Neural crest cell (in vitro differentiated cells): ENCODE measurements around the gene HSF4. TPM values are rescaled to one million over a fixed set of nuclear protein-coding genes. Genes with fewer than 3 reads are reported as not detected.

ENCODE experiments used
- DNase-seq: peaks from one replicate; pipeline ENCODE4 v3.0.0; 2021; ENCODE audit warnings: low read depth, mixed read lengths, low spot score
- H3K27ac Mint-ChIP-seq: one replicate; pipeline ENCODE4 v1.8.0; 2021; ENCODE audit warnings: mild to moderate bottlenecking, mixed read lengths; ENCODE audit not compliant: unreplicated experiment
- H3K27me3 Mint-ChIP-seq: 2 replicates; pipeline ENCODE4 v1.8.0; 2021; ENCODE audit warnings: low read depth, mild to moderate bottlenecking, mixed read lengths
- H3K36me3 Mint-ChIP-seq: 2 replicates; pipeline ENCODE4 v1.8.0; 2021; ENCODE audit warnings: low read depth, mild to moderate bottlenecking, mixed read lengths
- H3K4me1 Mint-ChIP-seq: 2 replicates; pipeline ENCODE4 v1.8.0; 2021; ENCODE audit warnings: mixed read lengths
- H3K4me3 Mint-ChIP-seq: one replicate; pipeline ENCODE4 v1.8.0; 2021; ENCODE audit warnings: mild to moderate bottlenecking, mixed read lengths
- H3K9me3 Mint-ChIP-seq: 2 replicates; pipeline ENCODE4 v1.8.0; 2021; ENCODE audit warnings: mixed read lengths
- CTCF ChIP-seq: fragments of 200-600 bp; sonication (generic); conservative IDR thresholded peaks from 2 replicates; pipeline ENCODE4 v1.5.0; 2021; ENCODE audit warnings: antibody characterized with exemption, mild to moderate bottlenecking
- total RNA-seq: library from RNA; stranded (reverse); gene quantifications from 2 replicates; pipeline ENCODE4 v1.2.1, GENCODE V29; 2021

HSF4 gene
- total RNA-seq, 1 donor from 2014 or later = 1.3 TPM

- peaks cover 4% of the 10 kb centered on the region for H3K4me1 Mint-ChIP-seq
- DNase-seq = no peak
- peaks cover 21% of the 10 kb centered on the region for H3K36me3 Mint-ChIP-seq
- H3K9me3 Mint-ChIP-seq = no peaks in the 10 kb centered on the region
- no peak for TF ChIP-seq CTCF
- H3K27ac Mint-ChIP-seq = no peak overlapping the region
- peak overlapping the region; percentile 3 for H3K4me3 Mint-ChIP-seq
- H3K27me3 Mint-ChIP-seq = peaks cover 24% of the 10 kb centered on the region
These were observed 17.0 kb upstream of the HSF4 start for GRCh38 chr16:67147437-67148140.

DNA sequence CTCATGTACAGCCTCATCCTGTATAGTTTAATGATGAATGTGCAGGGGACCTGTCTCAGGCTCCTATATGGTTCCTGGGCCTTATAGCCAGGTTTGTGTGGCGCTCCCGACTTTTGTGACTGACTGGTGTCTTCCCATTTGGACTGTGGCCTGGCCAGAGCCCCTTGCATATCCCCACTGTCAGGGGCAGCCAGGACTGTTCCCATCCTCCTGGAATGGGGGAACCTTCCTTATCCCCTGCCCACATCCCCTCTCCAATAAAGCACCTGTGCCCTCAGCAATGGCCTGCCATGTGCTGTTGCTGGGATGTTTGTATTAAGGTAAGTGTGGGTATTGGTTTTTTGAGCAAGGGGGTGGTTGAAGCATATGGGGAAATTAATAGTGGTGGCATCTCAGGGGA is 16.3 kb upstream of the HSF4 start:
- peaks cover 17% of the 10 kb centered on the region for H3K36me3 Mint-ChIP-seq
- no peak for TF ChIP-seq CTCF
- DNase-seq = no peak
- peak overlapping the region; percentile 25 for H3K4me3 Mint-ChIP-seq
- H3K27ac Mint-ChIP-seq = no peak overlapping the region
- peaks cover 4% of the 10 kb centered on the region for H3K4me1 Mint-ChIP-seq
- H3K9me3 Mint-ChIP-seq = no peaks in the 10 kb centered on the region
- H3K27me3 Mint-ChIP-seq = peaks cover 30% of the 10 kb centered on the region

DNA sequence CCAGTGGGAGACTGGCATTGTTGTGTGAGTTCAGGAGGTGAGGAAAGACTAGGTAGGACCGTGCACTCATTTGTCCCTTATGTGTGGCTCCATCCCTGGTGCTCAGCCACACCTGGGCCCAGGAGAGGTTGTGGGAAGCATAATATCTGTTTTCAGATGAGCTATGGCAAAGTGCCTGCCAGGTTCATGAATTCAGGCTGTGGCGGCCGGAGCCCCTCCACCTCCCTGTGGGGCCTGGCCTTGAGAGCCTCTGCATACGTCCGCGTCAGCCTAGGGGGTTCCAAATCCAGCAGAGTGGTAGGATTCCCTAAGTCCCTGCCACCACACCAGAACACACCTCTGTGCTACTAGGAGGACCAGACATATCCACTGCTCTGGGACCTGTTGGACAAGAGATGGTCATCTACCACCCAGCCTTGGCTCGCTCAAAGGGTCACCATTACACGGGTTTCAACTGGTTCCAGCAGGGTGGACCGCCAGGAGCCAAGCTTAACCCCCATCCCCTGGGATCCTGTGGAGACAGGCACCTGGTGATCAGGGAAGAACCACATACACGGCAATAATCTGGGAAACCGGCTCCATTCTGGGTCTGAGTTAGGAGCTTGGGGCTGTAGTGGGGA is 15.8 kb upstream of the HSF4 start:
- DNase-seq = no peak
- Mint-ChIP-seq H3K9me3 (no peaks in the 10 kb centered on the region), H3K4me3 (peak overlapping the region; percentile 25)

DNA sequence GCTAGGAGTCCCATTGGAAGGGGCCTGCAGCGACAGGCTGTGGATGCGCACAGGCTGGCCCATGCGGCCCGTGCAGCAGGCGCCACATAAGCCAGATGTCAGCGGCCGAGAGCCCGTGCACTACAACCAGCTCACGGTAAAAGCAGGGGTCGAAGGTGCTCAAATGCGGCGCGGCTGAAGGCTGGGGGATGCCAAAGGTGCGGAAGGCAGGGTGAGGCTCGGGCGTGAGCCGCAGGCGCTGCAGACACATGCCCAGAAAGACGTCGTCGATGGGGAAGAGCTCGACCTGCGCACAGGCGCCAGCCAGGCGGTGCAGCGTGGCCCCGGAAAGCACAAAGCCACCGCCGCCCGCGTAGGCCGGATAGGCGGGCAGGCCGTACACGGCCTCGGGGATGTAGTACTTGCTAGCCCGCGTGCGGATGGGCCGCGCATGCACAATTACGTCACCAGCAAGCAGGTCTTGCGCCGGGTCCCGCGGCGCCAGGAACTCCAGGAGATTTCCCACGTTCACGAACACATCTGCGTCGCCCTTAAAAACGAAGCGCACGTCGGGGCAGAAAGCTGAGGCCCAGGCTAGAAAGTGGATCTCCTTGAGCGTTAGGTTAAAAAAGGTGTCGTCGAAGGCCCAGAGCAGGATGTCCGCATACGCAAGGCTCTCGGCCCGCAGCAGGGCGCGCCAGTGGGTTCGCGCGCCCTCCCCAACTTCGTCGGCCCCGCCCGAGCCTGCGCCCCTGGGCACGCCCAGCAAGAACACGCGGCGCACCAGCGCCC is 15.1 kb upstream of the HSF4 start:
- Mint-ChIP-seq H3K27ac (no peak overlapping the region), H3K9me3 (no peaks in the 10 kb centered on the region), H3K4me1 (peaks cover 4% of the 10 kb centered on the region), H3K4me3 (peak overlapping the region; percentile 25), H3K36me3 (peaks cover 16% of the 10 kb centered on the region), H3K27me3 (peaks cover 43% of the 10 kb centered on the region)
- no peak for DNase-seq
- TF ChIP-seq CTCF = no peak

More for the DNA sequence above, 15.8 kb upstream of the HSF4 start:
- Mint-ChIP-seq H3K4me1 (peaks cover 4% of the 10 kb centered on the region), H3K27ac (no peak overlapping the region), H3K27me3 (peaks cover 36% of the 10 kb centered on the region), H3K36me3 (peaks cover 17% of the 10 kb centered on the region)
- no peak for TF ChIP-seq CTCF

DNA sequence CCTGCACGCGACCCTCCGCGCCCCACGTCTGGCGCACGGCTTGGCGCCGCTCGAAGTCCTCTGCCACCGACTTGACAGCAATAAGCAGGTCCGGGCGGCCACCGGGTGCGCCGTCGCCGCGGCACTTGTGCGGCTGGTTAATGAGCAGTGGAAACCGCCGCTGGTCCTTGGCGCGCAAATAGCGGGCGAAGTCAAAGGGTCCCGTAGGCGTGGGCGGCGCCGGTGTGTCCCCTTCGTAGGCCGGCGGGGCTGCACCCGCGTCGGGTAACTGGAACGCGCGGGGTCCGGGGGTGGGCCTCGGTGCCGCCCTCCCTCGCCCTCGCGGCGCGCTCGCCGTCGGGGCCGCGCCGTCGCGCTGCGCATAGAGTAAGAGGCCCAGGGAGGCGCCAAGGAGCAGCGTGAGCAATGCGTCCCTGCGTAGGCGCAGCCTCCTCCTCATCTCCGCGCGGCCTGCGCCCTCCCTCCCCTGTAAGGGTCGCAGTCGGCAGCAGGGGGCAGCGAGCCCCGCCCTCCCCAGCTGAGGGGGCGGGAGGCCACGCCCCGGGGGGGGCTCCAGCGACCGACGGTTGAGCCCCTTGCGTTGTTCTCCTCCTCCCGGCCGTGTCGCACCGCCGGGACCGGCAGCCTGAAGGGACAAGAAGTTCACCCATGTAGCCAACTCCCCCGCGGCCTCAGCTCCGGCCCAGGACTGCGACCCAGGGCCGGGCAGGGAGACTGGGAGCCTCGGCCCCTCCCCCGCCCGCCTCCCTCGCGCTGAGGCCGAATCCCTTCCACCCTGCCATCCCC is 14.3 kb upstream of the HSF4 start:
- no peaks in the 10 kb centered on the region for H3K9me3 Mint-ChIP-seq
- H3K27me3 Mint-ChIP-seq = peaks cover 46% of the 10 kb centered on the region
- H3K4me1 Mint-ChIP-seq = peaks cover 4% of the 10 kb centered on the region
- peaks cover 13% of the 10 kb centered on the region for H3K36me3 Mint-ChIP-seq
- no peak overlapping the region for H3K4me3 Mint-ChIP-seq
- TF ChIP-seq CTCF = peak; percentile 37
- DNase-seq = peak; percentile 54
- H3K27ac Mint-ChIP-seq = no peak overlapping the region
